T-helper 17 cell (primary cell): Measurements from ENCODE around the gene MNT. TPM values are rescaled to one million over a fixed set of nuclear protein-coding genes. Genes with fewer than 3 reads are reported as not detected.
"Not testable (repeated sequence)": the region's sequence is repeated elsewhere in the genome, so short reads cannot be mapped to it uniquely, and the experiment has no call there.

Experiments
- ATAC-seq: fragments of 150-1000 bp; cut with Tn5 transposase; 2 replicates; pipeline ENCODE4 v1.10.0; 2021; ENCODE audit warnings: mild to moderate bottlenecking, moderate library complexity
- DNase-seq, 3 donors: peaks; one replicate each; pipeline versions ENCODE4 v3.0.0 to v3.0.0-alpha.2; 2020 to 2021
- H3K9me3 ChIP-seq: one replicate; pipeline ENCODE4 v1.7.0; 2013; ENCODE audit warnings: low read length, mild to moderate bottlenecking; ENCODE audit not compliant: control insufficient read depth, poor library complexity, severe bottlenecking
- H3K27ac Mint-ChIP-seq: one replicate; pipeline ENCODE4 v1.8.0; 2022; ENCODE audit warnings: mild to moderate bottlenecking, moderate library complexity, mixed read lengths
- H3K27me3 Mint-ChIP-seq: one replicate; pipeline ENCODE4 v1.8.0; 2022; ENCODE audit warnings: mixed read lengths
- H3K36me3 Mint-ChIP-seq: one replicate; pipeline ENCODE4 v1.8.0; 2022; ENCODE audit warnings: low read depth, mixed read lengths
- H3K4me1 Mint-ChIP-seq: one replicate; pipeline ENCODE4 v1.8.0; 2022; ENCODE audit warnings: mild to moderate bottlenecking, mixed read lengths
- H3K4me3 Mint-ChIP-seq: one replicate; pipeline ENCODE4 v1.8.0; 2022; ENCODE audit warnings: mild to moderate bottlenecking, moderate library complexity, mixed read lengths
- total RNA-seq, 4 donors: library from RNA in 2 of 4; stranded (reverse) in 2 of 4; gene quantifications; one replicate each; pipeline ENCODE4 v1.2.3 and lab custom pipeline; 2022 to 2026

MNT gene
- 100 to 1,000 TPM in 1 of 2 donors, 10 to 100 TPM in 1; 92.9 to 110 TPM for total RNA-seq
- total RNA-seq (lab: John Stamatoyannopoulos, UW), result 22.8 to 59.4 reads per million in 2 donors

- Mint-ChIP-seq H3K36me3 (peaks cover 4% of the 10 kb centered on the region), H3K4me3 (peak within 1 kb of the TSS; percentile 99), H3K4me1 (peaks cover 43% of the 10 kb centered on the region), H3K27me3 (no peaks in the 10 kb centered on the region), H3K27ac (peak within 1 kb of the TSS; percentile 97)
- DNase-seq (peak; percentile 94), ATAC-seq (peak; percentile 52)
- no peaks in the 10 kb centered on the region for H3K9me3 ChIP-seq
These were observed at the start of gene MNT for GRCh38 chr17:2400877-2401425. Gene MNT, minus strand, starts transcription at chr17:2401060. Its CDS starts 348 bp downstream, at chr17:2400712.

- no peaks in the 10 kb centered on the region for H3K36me3 Mint-ChIP-seq
- peak overlapping the region; percentile 34 for H3K27ac Mint-ChIP-seq
- ATAC-seq (no peak), DNase-seq (no peak)
- no peaks in the 10 kb centered on the region for H3K27me3 Mint-ChIP-seq
- no peaks in the 10 kb centered on the region for H3K9me3 ChIP-seq
- peaks cover 8% of the 10 kb centered on the region for H3K4me1 Mint-ChIP-seq
- no peak overlapping the region for H3K4me3 Mint-ChIP-seq
These were observed 49.3 kb upstream of the MNT start for GRCh38 chr17:2450016-2450650.

- Mint-ChIP-seq H3K27me3 (no peaks in the 10 kb centered on the region), H3K4me3 (no peak overlapping the region), H3K36me3 (no peaks in the 10 kb centered on the region), H3K27ac (no peak overlapping the region), H3K4me1 (peaks cover 8% of the 10 kb centered on the region)
- DNase-seq (no peak), ATAC-seq (no peak)
- H3K9me3 ChIP-seq, result no peaks in the 10 kb centered on the region
These were observed 48.6 kb upstream of the MNT start for GRCh38 chr17:2449486-2449885.

GRCh38 chr17:2447479-2447878 lies 46.6 kb upstream of the MNT start:
- H3K4me1 Mint-ChIP-seq, H3K9me3 ChIP-seq, ATAC-seq, DNase-seq, H3K27ac Mint-ChIP-seq, H3K36me3 Mint-ChIP-seq, H3K27me3 Mint-ChIP-seq, H3K4me3 Mint-ChIP-seq: not testable (repeated sequence)

GRCh38 chr17:2445638-2446037 lies 44.8 kb upstream of the MNT start:
- Mint-ChIP-seq H3K27me3 (no peaks in the 10 kb centered on the region), H3K27ac (no peak overlapping the region), H3K36me3 (no peaks in the 10 kb centered on the region), H3K4me3 (no peak overlapping the region), H3K4me1 (peaks cover 5% of the 10 kb centered on the region)
- H3K9me3 ChIP-seq, result no peaks in the 10 kb centered on the region
- ATAC-seq (no peak), DNase-seq (no peak)

GRCh38 chr17:2444382-2444781 lies 43.5 kb upstream of the MNT start:
- Mint-ChIP-seq H3K36me3 (no peaks in the 10 kb centered on the region), H3K4me3 (no peak overlapping the region), H3K27ac (no peak overlapping the region), H3K4me1 (peaks cover 2% of the 10 kb centered on the region), H3K27me3 (no peaks in the 10 kb centered on the region)
- no peak for ATAC-seq
- DNase-seq, result no peak
- no peaks in the 10 kb centered on the region for H3K9me3 ChIP-seq

- Mint-ChIP-seq H3K27ac (no peak overlapping the region), H3K36me3 (no peaks in the 10 kb centered on the region), H3K4me1 (peaks cover 2% of the 10 kb centered on the region), H3K4me3 (no peak overlapping the region), H3K27me3 (no peaks in the 10 kb centered on the region)
- ATAC-seq (no peak), DNase-seq (no peak)
- no peaks in the 10 kb centered on the region for H3K9me3 ChIP-seq
These were observed 41.3 kb upstream of the MNT start for GRCh38 chr17:2442166-2442565.

GRCh38 chr17:2440930-2441329 lies 40.1 kb upstream of the MNT start:
- Mint-ChIP-seq H3K4me1 (peaks cover 2% of the 10 kb centered on the region), H3K36me3 (no peaks in the 10 kb centered on the region), H3K27me3 (no peaks in the 10 kb centered on the region), H3K4me3 (no peak overlapping the region), H3K27ac (no peak overlapping the region)
- H3K9me3 ChIP-seq, result no peaks in the 10 kb centered on the region
- ATAC-seq (no peak), DNase-seq (no peak)

- not testable (repeated sequence) for H3K27me3 Mint-ChIP-seq, H3K4me1 Mint-ChIP-seq, H3K4me3 Mint-ChIP-seq, ATAC-seq, DNase-seq, H3K27ac Mint-ChIP-seq, H3K9me3 ChIP-seq, H3K36me3 Mint-ChIP-seq
These were observed 39.1 kb upstream of the MNT start for GRCh38 chr17:2439997-2440396.

- no peak for DNase-seq
- H3K36me3 Mint-ChIP-seq, result no peaks in the 10 kb centered on the region
- H3K27ac Mint-ChIP-seq, result peak overlapping the region; percentile 67
- H3K4me1 Mint-ChIP-seq, result peaks cover 5% of the 10 kb centered on the region
- no peak for ATAC-seq
- no peak overlapping the region for H3K4me3 Mint-ChIP-seq
- H3K27me3 Mint-ChIP-seq, result no peaks in the 10 kb centered on the region
- H3K9me3 ChIP-seq, result no peaks in the 10 kb centered on the region
These were observed 38.0 kb upstream of the MNT start for GRCh38 chr17:2438823-2439222.

- H3K27ac Mint-ChIP-seq, result no peak overlapping the region
- no peaks in the 10 kb centered on the region for H3K9me3 ChIP-seq
- ATAC-seq (no peak), DNase-seq (no peak)
- H3K4me1 Mint-ChIP-seq, result peaks cover 5% of the 10 kb centered on the region
- peak overlapping the region; percentile 33 for H3K4me3 Mint-ChIP-seq
- H3K36me3 Mint-ChIP-seq, result peaks cover 3% of the 10 kb centered on the region
- H3K27me3 Mint-ChIP-seq, result no peaks in the 10 kb centered on the region
These were observed 35.6 kb upstream of the MNT start for GRCh38 chr17:2436316-2436905.

- Mint-ChIP-seq H3K4me3 (peak overlapping the region; percentile 33), H3K4me1 (peaks cover 5% of the 10 kb centered on the region), H3K27ac (no peak overlapping the region), H3K36me3 (peaks cover 3% of the 10 kb centered on the region), H3K27me3 (no peaks in the 10 kb centered on the region)
- ATAC-seq, result no peak
- H3K9me3 ChIP-seq, result no peaks in the 10 kb centered on the region
- DNase-seq, result no peak
These were observed 35.0 kb upstream of the MNT start for GRCh38 chr17:2435862-2436261.

GRCh38 chr17:2435181-2435741 lies 34.4 kb upstream of the MNT start:
- peak overlapping the region; percentile 47 for H3K4me3 Mint-ChIP-seq
- DNase-seq, result no peak
- ATAC-seq, result no peak
- peaks cover 5% of the 10 kb centered on the region for H3K4me1 Mint-ChIP-seq
- no peaks in the 10 kb centered on the region for H3K9me3 ChIP-seq
- peaks cover 3% of the 10 kb centered on the region for H3K36me3 Mint-ChIP-seq
- no peak overlapping the region for H3K27ac Mint-ChIP-seq
- no peaks in the 10 kb centered on the region for H3K27me3 Mint-ChIP-seq
